ENCODE results near the gene SEC14L6.
"Not testable (repeated sequence)": the region's sequence is repeated elsewhere in the genome, so short reads cannot be mapped to it uniquely, and the experiment has no call there.

DNA sequence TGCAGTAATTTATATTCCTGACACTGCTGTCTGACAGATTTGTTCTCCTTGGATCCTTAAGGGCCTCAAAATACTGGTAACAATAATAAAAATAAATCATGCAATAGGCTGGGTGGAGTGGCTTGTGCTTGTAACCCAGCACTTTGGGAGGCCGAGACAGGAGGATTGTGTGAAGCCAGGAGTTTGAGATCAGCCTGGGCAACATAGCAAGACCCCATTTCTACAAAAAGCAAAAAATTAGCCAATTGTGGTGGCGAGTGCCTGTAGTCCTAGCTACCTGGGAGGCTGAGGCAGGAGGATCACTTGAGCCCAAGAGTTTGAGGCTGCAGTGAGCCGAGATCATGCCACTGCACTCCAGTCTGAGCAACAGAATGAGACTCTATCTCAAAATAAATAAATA is 5.3 kb upstream of the SEC14L6 start:
- TF ChIP-seq CTCF (IDR thresholded peaks at IDR 0.05; ENCODE audit: insufficient read depth, low read length, poor library complexity, severe bottlenecking); EZH2phosphoT487 (conservative IDR thresholded peaks at IDR 0.05; ENCODE audit: low read length): not testable (repeated sequence)
